Central memory CD4-positive, alpha-beta T cell (primary cell): Measurements from ENCODE around the gene PTPN23.

ENCODE experiments used
- DNase-seq: peaks from one replicate; pipeline ENCODE4 v3.0.0; 2022

Gene PTPN23

DNA sequence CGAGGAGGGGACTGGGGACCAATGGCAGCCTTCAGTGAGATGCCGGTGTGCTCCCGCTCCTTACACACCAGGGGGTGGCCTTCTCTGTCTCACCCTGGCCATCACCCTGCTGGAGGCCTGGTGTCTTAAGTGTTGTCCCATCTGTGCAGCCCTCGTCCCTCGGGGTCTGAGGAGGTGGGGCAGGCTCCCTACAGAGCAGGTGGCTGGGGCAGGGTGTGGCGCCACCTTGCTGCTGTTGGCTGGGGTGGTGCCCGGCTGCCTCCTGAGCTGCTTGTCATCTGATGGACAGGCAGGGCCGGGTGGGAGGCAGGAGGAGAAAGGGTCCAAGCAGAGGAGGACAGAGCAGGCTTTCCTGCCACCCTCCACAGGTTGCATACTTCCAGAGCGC, 25.9 kb downstream of the PTPN23 start:
- no peak for DNase-seq

- DNase-seq: no peak
Measured at GRCh38 chr3:47407237-47407636, 26.4 kb downstream of the PTPN23 start.

DNA sequence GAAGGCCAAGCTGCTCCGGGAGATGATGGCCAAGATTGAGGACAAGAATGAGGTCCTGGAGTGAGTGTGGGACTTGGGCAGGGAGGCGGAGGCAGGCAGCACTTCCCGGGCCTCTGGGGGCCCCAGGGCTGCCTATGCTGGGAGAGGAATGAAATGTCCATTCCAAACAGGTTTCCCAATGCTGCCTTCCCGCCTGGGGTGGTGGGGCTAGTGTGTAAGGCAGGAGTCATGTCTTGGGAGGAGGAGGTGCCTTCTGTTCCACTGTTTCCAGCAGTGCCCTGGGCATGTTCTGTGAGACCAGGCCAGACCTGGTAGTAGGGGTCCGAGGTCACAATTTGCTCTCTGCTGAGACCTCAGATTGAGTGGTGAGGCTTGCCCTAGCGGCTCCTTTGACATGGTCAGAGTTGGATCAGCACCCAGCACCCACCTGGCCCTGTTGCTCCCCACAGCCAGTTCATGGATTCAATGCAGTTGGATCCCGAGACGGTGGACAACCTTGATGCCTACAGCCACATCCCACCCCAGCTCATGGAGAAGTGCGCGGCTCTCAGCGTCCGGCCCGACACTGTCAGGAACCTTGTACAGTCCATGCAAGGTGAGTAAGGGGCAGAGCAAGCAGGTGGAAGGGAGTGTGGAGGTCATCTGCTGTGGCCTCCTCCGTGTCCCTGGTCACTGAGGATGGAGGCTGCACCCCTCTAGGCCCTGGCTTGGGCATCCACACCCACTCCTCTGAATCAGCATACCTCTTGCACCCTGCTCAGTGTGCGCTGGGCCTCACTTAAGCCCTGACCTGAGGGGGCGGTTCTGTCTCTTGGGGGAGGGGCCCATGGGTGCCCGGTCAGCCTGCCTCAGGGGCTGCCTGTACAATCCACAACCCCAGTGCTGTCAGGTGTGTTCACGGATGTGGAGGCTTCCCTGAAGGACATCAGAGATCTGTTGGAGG, 27.3 kb downstream of the PTPN23 start:
- no peak for DNase-seq

DNA sequence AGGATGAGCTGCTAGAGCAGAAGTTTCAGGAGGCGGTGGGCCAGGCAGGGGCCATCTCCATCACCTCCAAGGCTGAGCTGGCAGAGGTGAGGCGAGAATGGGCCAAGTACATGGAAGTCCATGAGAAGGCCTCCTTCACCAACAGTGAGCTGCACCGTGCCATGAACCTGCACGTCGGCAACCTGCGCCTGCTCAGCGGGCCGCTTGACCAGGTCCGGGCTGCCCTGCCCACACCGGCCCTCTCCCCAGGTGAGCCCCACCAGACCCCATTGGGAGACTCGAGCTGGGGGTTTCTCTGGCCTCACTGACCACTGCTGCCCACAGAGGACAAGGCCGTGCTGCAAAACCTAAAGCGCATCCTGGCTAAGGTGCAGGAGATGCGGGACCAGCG, 28.0 kb downstream of the PTPN23 start:
- no peak for DNase-seq

DNA sequence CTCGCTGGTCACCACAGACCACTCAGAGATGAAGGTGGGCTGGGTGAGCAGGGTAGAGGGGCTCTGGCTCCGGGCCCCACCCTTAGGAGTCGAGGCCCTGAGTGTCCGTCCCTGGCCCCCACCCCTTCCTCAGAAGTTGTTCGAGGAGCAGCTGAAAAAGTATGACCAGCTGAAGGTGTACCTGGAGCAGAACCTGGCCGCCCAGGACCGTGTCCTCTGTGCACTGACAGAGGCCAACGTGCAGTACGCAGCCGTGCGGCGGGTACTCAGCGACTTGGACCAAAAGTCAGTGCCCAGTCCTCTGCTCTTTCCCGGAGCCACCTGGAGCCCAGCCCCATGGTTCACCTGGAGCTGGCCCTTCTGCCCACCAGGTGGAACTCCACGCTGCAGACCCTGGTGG, 28.5 kb downstream of the PTPN23 start:
- DNase-seq: no peak

- DNase-seq: no peak
Measured at GRCh38 chr3:47409688-47410416, 29.0 kb downstream of the PTPN23 start.

GRCh38 chr3:47410417-47410720, 29.5 kb downstream of the PTPN23 start:
- DNase-seq: no peak

- no peak for DNase-seq
Measured at GRCh38 chr3:47410801-47411646, 30.2 kb downstream of the PTPN23 start.

- no peak for DNase-seq
Measured at GRCh38 chr3:47411696-47412452, 31.1 kb downstream of the PTPN23 start.

DNA sequence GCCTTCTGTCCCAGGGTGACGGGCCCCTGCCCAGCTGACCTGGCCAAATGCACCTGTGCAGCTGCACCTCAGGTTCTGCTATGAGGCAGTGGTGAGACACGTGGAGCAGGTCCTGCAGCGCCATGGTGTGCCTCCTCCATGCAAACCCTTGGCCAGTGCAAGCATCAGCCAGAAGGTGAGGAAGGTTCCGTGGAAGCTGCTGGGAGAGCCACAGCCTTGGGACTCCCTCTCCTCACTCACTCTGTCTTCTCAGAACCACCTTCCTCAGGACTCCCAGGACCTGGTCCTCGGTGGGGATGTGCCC, 31.6 kb downstream of the PTPN23 start:
- no peak for DNase-seq

- DNase-seq: no peak
Measured at GRCh38 chr3:47412842-47413520, 32.2 kb downstream of the PTPN23 start.

DNA sequence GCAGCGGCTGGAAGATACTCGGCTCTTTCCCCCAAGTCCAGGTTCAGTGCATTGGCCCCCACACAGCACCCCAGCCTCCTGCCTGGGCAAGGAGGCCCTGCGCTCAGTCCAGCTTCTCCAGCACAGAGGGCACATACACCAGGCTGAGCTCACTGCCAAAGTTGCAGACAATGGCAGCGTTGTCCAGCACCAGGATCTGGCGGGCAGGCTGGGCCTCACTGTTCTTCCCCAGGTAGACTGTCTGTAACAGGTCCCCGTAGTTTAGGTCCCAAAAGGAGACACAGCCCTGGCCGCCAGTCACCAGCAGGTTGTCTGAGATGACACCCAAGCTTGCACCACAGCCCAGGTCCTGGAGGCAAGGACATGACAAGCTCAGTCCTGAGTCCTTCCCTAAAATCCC, 32.9 kb downstream of the PTPN23 start:
- no peak for DNase-seq

DNA sequence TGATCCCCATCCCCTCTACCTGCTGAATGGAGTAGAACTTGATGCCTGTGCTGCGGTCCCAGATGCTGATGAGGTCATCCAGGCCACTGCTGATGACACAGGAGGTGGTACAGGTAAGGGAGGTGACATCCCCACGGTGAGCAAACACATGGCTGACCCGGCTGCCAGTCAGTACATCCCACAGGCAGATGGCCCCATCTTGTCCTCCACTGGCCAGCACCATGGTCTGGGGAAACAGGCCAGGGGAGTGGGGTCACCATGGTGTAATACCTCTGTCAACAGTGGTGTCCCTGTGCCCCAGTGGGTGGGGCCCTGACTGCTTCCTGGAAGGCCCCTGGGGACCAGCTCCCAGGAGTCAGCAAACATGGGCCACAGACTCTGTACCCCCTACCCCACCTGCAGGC, 33.3 kb downstream of the PTPN23 start:
- DNase-seq: no peak

DNA sequence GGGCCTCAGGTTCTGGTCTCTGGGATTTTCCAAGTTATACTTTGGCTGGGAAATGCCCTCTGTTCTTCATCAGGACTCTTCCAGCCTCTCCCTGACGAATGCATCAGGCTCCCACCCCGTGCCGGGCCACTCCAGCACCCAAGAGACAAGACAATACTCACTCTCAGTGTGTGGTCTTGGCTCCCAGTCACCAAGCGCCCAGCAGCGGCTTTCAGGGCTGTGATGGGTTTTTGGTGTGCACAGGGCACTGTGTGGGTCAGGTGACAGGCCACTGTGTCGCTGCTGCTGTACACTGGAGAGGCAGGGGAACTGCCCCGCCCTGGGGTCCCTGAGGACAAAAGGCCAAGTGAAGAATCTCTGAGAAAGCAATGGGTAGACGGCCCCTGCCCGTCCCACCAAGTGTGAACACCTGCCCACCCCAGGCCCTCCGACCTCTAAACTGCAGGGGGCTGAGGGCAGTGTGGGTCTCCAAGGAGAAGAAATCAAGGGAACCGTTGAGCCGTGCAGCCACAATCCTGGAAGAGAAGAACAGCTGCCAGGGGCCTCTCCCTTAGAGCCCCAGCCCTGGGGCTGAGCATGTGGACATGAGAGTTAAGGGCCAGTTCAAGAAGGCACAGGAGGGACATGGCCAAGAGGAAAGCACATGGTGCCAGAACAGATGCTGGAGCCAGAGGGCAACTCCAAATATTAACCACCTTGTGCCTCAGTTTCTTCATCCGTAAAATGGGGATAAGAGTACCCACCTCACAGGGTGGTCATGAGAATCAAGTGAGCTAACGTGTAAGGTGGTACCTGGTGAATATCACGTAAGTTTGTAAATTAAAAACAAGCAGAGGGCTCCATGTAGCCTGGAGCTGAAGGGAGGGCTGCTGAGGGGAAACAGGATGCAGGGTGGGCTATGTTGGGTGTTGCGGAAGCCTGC, 34.1 kb downstream of the PTPN23 start:
- DNase-seq: no peak

GRCh38 chr3:47416041-47416440, 35.2 kb downstream of the PTPN23 start:
- no peak for DNase-seq

- no peak for DNase-seq
Measured at GRCh38 chr3:47418167-47419082, 37.6 kb downstream of the PTPN23 start.

DNA sequence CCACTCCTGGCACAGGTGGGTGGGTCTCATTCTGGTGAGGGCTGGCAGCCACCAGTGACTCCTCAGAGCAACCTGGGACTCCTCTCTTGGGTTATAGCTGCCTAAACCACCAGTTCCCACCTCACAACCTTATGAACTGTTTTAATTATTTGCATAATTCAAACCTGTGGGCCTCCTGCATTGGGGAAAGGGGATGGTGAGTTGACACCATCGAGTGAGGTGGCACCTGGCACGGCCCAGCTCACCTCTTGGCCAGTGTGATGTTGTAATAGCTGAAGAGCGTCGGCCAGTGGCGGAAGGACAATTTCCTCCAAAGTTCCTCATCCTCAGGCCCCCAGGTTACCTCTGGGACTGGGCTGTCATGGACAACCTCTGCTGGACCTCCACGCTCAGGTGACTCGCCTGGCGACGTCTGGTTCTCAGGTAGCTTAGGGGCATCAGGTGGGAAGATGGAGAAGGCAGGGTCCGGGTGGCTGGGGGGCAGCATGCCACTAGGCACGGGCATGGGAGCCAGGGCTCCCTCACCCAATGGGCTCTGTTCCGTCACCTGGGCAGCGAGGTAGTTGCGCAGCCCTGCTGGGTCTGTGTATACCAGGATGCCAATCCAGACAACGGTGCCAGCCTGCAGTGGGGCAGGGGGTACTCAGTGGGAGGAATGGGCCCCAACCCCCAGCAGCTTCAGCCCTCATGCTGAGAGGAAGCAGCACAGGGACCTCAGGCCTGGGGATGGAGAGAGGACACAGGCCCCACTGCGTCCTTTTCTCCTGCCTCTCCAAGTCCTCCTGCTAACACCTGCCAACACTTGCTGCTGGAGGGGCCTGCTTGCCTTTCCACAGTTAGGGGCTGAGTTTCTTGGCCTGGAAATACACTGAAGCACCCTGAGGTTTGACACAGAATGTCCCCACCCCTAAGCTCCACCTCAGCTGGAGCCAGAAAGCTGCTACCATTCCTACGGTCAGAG, 38.5 kb downstream of the PTPN23 start:
- DNase-seq: no peak

- no peak for DNase-seq
Measured at GRCh38 chr3:47420044-47420430, 39.2 kb downstream of the PTPN23 start.
